ENCODE results near the gene DNAJC11.

DNA sequence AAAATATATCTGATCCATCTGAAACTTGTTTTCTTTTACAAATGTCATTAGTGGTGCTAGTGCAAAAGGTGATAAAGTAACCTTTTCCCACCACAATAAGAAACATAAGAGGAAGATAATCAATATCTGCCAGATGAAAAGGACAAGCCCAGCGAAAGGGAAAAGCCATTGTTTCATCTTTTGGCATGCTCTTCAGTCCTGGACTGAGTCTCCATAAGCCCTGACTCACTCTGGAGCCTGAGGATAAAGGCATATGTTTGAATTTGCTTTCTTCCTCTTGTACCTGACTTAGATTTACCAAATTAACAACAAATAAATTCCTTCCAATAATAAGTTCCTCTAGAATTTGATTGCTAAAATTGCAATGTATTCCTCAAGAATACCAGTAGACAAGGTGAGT is 13.6 kb downstream of the DNAJC11 start:
- TF ChIP-seq, protein P1, sequence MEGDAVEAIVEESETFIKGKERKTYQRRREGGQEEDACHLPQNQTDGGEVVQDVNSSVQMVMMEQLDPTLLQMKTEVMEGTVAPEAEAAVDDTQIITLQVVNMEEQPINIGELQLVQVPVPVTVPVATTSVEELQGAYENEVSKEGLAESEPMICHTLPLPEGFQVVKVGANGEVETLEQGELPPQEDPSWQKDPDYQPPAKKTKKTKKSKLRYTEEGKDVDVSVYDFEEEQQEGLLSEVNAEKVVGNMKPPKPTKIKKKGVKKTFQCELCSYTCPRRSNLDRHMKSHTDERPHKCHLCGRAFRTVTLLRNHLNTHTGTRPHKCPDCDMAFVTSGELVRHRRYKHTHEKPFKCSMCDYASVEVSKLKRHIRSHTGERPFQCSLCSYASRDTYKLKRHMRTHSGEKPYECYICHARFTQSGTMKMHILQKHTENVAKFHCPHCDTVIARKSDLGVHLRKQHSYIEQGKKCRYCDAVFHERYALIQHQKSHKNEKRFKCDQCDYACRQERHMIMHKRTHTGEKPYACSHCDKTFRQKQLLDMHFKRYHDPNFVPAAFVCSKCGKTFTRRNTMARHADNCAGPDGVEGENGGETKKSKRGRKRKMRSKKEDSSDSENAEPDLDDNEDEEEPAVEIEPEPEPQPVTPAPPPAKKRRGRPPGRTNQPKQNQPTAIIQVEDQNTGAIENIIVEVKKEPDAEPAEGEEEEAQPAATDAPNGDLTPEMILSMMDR (IDR thresholded peaks at IDR 0.05; ENCODE audit: borderline replicate concordance, extremely low read depth, low read length, poor library complexity, severe bottlenecking), result no peak
- TF ChIP-seq EZH2 (IDR thresholded peaks at IDR 0.05; ENCODE audit: borderline replicate concordance, low read depth, low read length, severe bottlenecking), result no peak
